ENCODE measurements around the gene BMP2K.
"Not testable (repeated sequence)": the region's sequence is repeated elsewhere in the genome, so short reads cannot be mapped to it uniquely, and the experiment has no call there.

Gene BMP2K

GRCh38 chr4:78864405-78865024 lies 88.4 kb downstream of the BMP2K start:
- DNase-seq (ENCODE audit: low spot score) = peak; percentile 89

DNA sequence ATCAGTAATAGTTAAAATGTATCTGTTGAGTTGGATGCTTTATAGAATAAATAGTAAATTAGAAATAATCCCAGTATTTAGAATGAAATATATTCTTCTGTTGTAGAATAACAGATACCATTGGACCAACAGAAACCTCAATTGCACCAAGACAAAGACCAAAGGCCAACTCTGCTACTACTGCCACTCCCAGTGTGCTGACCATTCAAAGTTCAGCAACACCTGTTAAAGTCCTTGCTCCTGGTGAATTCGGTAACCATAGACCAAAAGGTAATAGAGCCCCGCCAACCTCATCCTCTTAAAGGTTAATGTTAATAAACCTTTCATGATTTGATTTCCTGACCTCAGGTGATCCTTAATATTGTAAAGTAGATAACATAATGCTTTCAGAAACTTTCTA lies 89.3 kb downstream of the BMP2K start:
- no peak for DNase-seq (ENCODE audit: low spot score)

DNA sequence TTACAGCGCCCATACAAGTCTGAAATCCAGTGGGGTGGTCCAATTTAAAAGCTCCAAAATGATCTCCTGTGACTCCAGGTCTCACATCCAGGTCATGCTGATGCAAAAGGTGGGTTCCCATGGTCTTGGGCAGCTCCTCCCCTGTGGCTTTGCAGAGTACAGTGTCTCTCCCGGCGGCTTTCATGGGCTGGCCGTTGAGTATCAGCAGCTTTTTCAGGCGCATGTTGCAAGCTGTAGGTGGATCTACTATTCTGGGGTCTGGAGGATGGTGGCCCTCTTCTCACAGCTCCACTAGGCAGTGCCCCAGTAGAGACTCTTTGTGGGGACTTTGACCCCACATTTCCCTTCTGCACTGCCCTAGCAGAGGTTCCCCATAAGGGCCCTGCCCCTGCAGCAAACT lies 92.6 kb downstream of the BMP2K start:
- DNase-seq (ENCODE audit: low spot score) = not testable (repeated sequence)

GRCh38 chr4:78870056-78870455 lies 93.9 kb downstream of the BMP2K start:
- no peak for DNase-seq (ENCODE audit: low spot score)

GRCh38 chr4:78876568-78877320 lies 100.6 kb downstream of the BMP2K start:
- DNase-seq (ENCODE audit: low spot score) = no peak

DNA sequence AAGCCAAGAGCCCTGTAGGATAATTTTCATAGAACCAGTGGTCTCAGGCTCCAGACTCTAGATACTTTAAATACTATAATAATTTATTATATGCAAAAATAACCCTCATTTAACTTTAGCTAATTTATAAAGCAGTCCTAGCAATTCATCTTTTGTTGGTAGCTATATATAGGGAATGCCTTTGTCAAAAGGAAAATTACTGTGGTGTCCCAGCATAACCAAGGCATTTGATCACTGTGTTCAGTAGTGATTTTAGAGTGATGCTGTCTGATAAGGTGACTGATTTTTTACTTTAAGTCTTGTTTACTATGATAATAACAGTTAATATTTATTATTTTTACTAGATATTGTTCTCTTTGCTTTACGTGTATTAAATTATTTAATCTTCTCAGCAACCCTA lies 101.9 kb downstream of the BMP2K start:
- DNase-seq (ENCODE audit: low spot score) = no peak

DNA sequence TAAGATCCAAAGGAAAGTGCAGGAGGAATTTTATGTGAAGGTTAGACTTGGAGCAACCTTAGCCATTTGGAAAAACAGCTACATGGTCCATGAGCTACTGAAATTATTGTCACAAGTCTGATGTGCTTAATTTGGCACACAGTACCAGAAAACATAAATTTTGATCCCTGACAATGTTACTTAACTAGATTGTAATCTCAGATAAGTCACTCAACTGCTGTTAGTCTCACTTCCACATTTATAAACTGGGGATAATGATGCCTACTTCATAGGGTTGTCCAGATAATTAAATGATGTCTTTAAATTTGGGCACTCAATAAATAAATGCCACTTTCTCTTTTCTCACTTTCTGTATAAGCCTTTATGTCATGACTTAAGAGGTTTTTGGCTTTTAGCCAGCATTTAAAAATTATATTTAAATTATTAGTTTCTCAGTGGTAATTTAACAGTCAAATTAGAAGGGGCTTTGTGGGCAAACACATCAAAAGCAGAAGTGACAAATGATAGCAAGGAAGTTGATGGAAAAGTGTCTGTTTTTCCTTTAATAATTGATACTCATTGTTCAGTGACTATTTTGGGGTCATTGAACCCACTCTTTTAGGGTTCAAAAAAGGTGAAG lies 104.8 kb downstream of the BMP2K start:
- DNase-seq (ENCODE audit: low spot score) = peak; percentile 44

GRCh38 chr4:78885598-78885997 lies 109.4 kb downstream of the BMP2K start:
- no peak for DNase-seq (ENCODE audit: low spot score)

DNA sequence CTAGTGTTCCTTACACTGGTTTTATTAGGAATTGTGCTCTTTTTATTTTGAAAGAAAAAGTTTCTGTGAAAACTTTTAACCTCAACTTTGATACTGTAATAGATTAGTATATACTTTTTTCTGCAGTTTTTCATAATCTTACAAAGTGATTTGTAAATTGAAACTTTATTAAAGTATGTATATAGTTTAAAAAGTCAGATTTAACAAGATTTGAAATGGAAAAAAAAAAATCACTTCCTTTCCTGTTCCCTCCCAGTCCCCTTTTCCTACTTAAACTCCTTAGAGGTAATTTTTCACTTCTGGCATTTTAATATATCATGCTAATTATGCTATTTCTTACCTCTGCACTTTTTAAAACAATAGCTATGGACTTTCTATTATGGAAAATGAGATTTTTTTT lies 113.8 kb downstream of the BMP2K start:
- DNase-seq (ENCODE audit: low spot score) = no peak

- no peak for DNase-seq (ENCODE audit: low spot score)
Measured at GRCh38 chr4:78899302-78899701, 123.2 kb downstream of the BMP2K start.

- no peak for DNase-seq (ENCODE audit: low spot score)
Measured at GRCh38 chr4:78901882-78902281, 125.7 kb downstream of the BMP2K start.

DNA sequence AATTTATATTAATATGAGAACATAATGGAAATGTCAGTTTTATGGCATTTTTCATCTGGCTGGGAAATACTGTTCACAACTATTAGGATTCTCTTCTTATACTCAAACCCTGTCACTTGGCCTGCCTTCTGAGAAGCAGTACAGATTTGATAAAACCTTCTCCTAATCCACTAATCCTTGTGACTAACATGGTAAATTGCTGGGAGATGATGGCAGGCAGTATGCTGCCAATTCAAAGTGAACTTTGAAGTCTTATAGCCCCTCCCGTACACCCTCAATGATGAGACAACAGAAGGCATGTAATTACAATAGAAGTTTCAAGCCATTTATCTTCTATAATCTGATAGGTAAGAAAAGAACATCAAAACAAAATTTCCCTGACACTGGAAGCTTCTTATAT lies 126.1 kb downstream of the BMP2K start:
- no peak for DNase-seq (ENCODE audit: low spot score)

GRCh38 chr4:78904143-78904542 lies 128.0 kb downstream of the BMP2K start:
- DNase-seq (ENCODE audit: low spot score) = no peak

- DNase-seq (ENCODE audit: low spot score) = no peak
Measured at GRCh38 chr4:78907638-78908037, 131.5 kb downstream of the BMP2K start.

- DNase-seq (ENCODE audit: low spot score) = not testable (repeated sequence)
Measured at GRCh38 chr4:78908974-78909373, 132.8 kb downstream of the BMP2K start.

- DNase-seq (ENCODE audit: low spot score) = no peak
Measured at GRCh38 chr4:78910612-78911011, 134.5 kb downstream of the BMP2K start.

GRCh38 chr4:78922207-78922606 lies 146.1 kb downstream of the BMP2K start:
- DNase-seq (ENCODE audit: low spot score) = no peak

DNA sequence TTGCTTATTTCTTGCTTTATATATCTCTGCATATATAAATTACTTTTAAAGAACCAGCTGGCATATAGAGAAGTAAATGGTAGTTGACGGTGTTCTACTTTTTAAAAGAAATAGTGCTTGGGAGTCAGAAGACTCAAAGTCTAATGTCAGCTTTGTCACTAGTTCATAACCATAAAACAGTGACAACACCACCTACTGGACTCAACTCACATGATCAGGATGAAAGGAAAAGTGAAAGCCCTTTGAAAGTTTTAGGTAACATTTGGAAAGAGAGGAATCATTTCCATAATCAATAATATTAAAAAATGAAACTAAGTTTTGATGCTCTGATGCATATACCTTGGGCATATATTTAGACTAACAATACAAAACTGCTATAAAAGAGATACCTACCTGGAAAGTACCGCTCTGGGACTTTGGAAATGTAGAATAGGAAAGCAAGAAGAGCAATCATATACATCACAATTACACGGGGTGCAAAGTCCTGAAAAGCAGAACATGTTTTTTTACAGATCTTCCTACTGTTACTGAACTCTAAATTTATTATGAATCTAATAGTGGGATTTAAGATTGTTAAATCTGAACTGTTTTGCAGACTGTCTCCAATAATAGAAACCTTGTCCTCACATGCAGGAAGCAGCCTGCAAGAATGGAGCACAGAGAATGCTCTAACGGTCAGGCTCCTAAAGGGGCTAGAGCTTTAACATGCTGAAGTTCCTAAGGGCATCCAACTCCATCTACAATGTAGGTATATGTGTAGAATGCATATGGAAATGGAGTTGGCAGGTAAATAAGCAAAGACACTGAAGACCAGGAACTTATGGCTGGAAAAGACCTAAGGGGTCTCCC lies 147.5 kb downstream of the BMP2K start:
- DNase-seq (ENCODE audit: low spot score) = no peak

GRCh38 chr4:78926826-78927225 lies 150.7 kb downstream of the BMP2K start:
- DNase-seq (ENCODE audit: low spot score) = no peak

DNA sequence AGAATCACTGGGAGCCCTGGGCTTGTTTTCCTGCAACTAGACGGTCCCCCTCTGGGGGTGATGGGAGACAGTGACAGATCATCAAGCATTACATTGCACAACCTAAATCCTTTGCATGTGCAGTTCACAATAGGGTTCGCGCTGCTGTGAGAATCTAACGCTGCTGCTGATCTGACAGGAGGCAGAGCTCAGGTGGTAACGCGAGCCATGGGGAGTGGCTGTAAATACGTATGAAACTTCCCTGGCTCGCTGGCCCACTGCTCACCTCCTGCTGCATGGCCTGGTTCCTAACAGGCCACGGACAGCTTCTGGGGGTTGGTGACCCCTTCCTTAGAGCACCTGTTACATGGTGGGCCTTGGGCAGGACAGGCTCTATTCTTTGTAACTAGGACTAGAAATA lies 152.7 kb downstream of the BMP2K start:
- no peak for DNase-seq (ENCODE audit: low spot score)

GRCh38 chr4:78930016-78930629 lies 154.0 kb downstream of the BMP2K start:
- DNase-seq (ENCODE audit: low spot score) = no peak

DNA sequence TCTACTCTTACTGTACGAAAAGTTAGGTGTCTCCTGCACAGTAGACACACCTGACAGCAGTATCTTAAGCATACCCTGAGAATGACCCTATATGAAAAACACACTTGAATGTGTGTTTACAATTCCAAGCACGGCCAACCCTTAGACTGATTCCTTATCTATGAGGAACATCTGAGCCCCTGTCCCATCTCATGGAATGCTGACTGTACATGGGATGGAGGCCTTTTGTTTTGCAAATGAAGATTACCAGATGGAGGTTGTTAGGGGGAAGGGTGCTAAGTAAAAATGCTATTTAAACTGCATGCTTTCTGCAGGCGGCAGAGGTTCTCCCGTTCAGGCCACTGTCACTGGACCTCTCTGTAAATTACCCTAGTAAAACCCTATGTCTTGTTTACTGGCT lies 160.8 kb downstream of the BMP2K start:
- DNase-seq (ENCODE audit: low spot score) = no peak

All from NAMALWA (cell line).